Fibroblast of villous mesenchyme (primary cell): Measurements from ENCODE around the gene NET1. TPM values are rescaled to one million over a fixed set of nuclear protein-coding genes. Genes with fewer than 3 reads are reported as not detected.

Experiments used
- DNase-seq: peaks from one replicate; pipeline ENCODE4 v3.0.0-alpha.2; 2010; ENCODE audit warnings: low read depth
- H3K4me3 ChIP-seq: 2 replicates; pipeline ENCODE4 v1.5.1; 2011; ENCODE audit warnings: low read depth, mild to moderate bottlenecking, low read length
- CTCF ChIP-seq: IDR thresholded peaks from 2 replicates; pipeline ENCODE4 v1.5.1; 2012; ENCODE audit warnings: low read depth, mild to moderate bottlenecking, low read length; ENCODE audit not compliant: insufficient read depth
- total RNA-seq: library from RNA; depleted of rRNA; stranded (reverse); fragments of >200 nt; gene quantifications from 2 replicates; pipeline ENCODE4 v1.2.3, GENCODE V29; 2012

Gene NET1
- total RNA-seq, 1 donor = 23.3 TPM

GRCh38 chr10:5500162-5500670, 87.9 kb downstream of the NET1 start:
- no peak overlapping the region for H3K4me3 ChIP-seq
- no peak for DNase-seq
- TF ChIP-seq CTCF = no peak

- no peak overlapping the region for H3K4me3 ChIP-seq
- TF ChIP-seq CTCF = no peak
- DNase-seq = no peak
Measured at GRCh38 chr10:5500910-5501309, 88.6 kb downstream of the NET1 start.

- DNase-seq = peak; percentile 22
- TF ChIP-seq CTCF = no peak
Measured at GRCh38 chr10:5502061-5502521, 89.7 kb downstream of the NET1 start.

GRCh38 chr10:5502571-5503476, 90.5 kb downstream of the NET1 start:
- TF ChIP-seq CTCF = no peak
- no peak overlapping the region for H3K4me3 ChIP-seq
- no peak for DNase-seq

More at GRCh38 chr10:5502061-5502521, 89.7 kb downstream of the NET1 start:
- H3K4me3 ChIP-seq = no peak overlapping the region

- TF ChIP-seq CTCF = no peak
- no peak for DNase-seq
- no peak overlapping the region for H3K4me3 ChIP-seq
Measured at GRCh38 chr10:5503477-5503835, 91.1 kb downstream of the NET1 start.

GRCh38 chr10:5504146-5505072, 92.1 kb downstream of the NET1 start:
- no peak for DNase-seq
- no peak for TF ChIP-seq CTCF
- H3K4me3 ChIP-seq = no peak overlapping the region
